Thyroid gland (tissue), 4 donors: ENCODE data around the gene SF3B1. TPM values are rescaled to one million over a fixed set of nuclear protein-coding genes. Genes with fewer than 3 reads are reported as not detected.
"Not testable (repeated sequence)": the region's sequence is repeated elsewhere in the genome, so short reads cannot be mapped to it uniquely, and the experiment has no call there.

Experiments used
- DNase-seq, 2 donors: peaks; one replicate each; pipeline ENCODE4 v3.0.0-alpha.2; 2019
- H3K27ac ChIP-seq, 3 donors: fragments of 200-600 bp; sonication (generic); 1 replicate in 2 of 3; 2 replicates in 1 of 3; pipeline ENCODE4 v1.5.1; 2016 to 2019; ENCODE audit warnings: mild to moderate bottlenecking in 1 of 3, moderate library complexity in 1 of 3
- H3K27me3 ChIP-seq: fragments of 200-600 bp; sonication (generic); one replicate; pipeline ENCODE4 v1.5.1; 2019
- H3K36me3 ChIP-seq, 2 donors: fragments of 200-600 bp; sonication (generic); one replicate each; pipeline ENCODE4 v1.5.1; 2016 to 2019
- H3K4me1 ChIP-seq, 2 donors: fragments of 200-600 bp; sonication (generic); one replicate each; pipeline ENCODE4 v1.5.1; 2017 to 2019
- H3K4me3 ChIP-seq, 3 donors: fragments of 200-600 bp; sonication (generic); replicated peaks in 1 of 3; 1 replicate in 2 of 3; 2 replicates in 1 of 3; pipeline ENCODE4 v1.5.1; 2016; ENCODE audit warnings: mild to moderate bottlenecking in 1 of 3
- H3K9me3 ChIP-seq: fragments of 200-600 bp; sonication (generic); one replicate; pipeline ENCODE4 v1.5.1; 2017
- CTCF ChIP-seq, 6 experiments: fragments of 200-600 bp in 3 of 6; fragments of 450-650 bp in 3 of 6; sonication (generic) in 3 of 6; IDR thresholded peaks; one replicate each; pipeline ENCODE4 v1.5.1; 2016 to 2019; ENCODE audit warnings: antibody characterized with exemption in 6 of 6, mild to moderate bottlenecking in 2 of 6, inconsistent platforms in 1 of 6, moderate library complexity in 1 of 6
- POLR2A ChIP-seq, 2 donors: fragments of 450-650 bp; IDR thresholded peaks; one replicate each; pipeline ENCODE4 v1.6.1; 2017; ENCODE audit warnings: antibody characterized with exemption in 2 of 2, mild to moderate bottlenecking in 2 of 2, moderate library complexity in 1 of 2
- WGBS, 2 donors: methylation state at CpG; one replicate each; pipeline ENCODE4 v1.1.5; 2017; 5-methylcytosine and 5-hydroxymethylcytosine counted together
- intact Hi-C: fragments of 100-400 bp; cut with DNase I; formaldehyde crosslinking; loops from one replicate; pipeline ENCODE4 v1.15.1; 2023
- total RNA-seq, 4 donors: library from RNA; depleted of rRNA; stranded (reverse); fragments of >200 nt; gene quantifications; one replicate each; pipeline ENCODE4 v1.2.3, GENCODE V29; 2016

Gene SF3B1
- total RNA-seq, 4 donors from 2014 or later, result 297 to 948 (median 607) TPM

GRCh38 chr2:197383825-197384224 is 51.0 kb downstream of the SF3B1 start:
- intact Hi-C loops, result no loop called here

GRCh38 chr2:197381641-197382040 is 53.2 kb downstream of the SF3B1 start:
- Histone ChIP-seq H3K4me1 (no peaks in the 10 kb centered on the region), H3K4me3 (no peak overlapping the region), H3K36me3 (no peaks in the 10 kb centered on the region), H3K27me3 (no peaks in the 10 kb centered on the region), H3K27ac (no peak overlapping the region), H3K9me3 (no peaks in the 10 kb centered on the region)
- intact Hi-C loops, result no loop called here
- no peak for TF ChIP-seq POLR2A (IDR thresholded peaks at IDR 0.05)
- TF ChIP-seq CTCF (IDR thresholded peaks at IDR 0.05), result no peak
- no peak for DNase-seq
- 70 to 81% methylated on average over 1 of the region's 1 CpG for WGBS, 2 donors

More at GRCh38 chr2:197383825-197384224, 51.0 kb downstream of the SF3B1 start:
- DNase-seq, result no peak
- H3K9me3 ChIP-seq, result no peaks in the 10 kb centered on the region
- H3K36me3 ChIP-seq, result no peaks in the 10 kb centered on the region
- H3K4me3 ChIP-seq, result no peak overlapping the region
- no peaks in the 10 kb centered on the region for H3K4me1 ChIP-seq
- TF ChIP-seq POLR2A (IDR thresholded peaks at IDR 0.05) (no peak), CTCF (IDR thresholded peaks at IDR 0.05) (no peak)
- H3K27ac ChIP-seq, result no peak overlapping the region
- WGBS, 2 donors, result 70 to 71% methylated on average over 4 of the region's 4 CpGs
- H3K27me3 ChIP-seq, result no peaks in the 10 kb centered on the region

GRCh38 chr2:197379918-197380309 is 54.9 kb downstream of the SF3B1 start:
- intact Hi-C loops, result loop anchor here (5.0 kb wide), 3 partner anchors 188 to 368 kb away; no protein-coding TSS in a partner anchor
- 91 to 93% methylated on average over 5 of the region's 5 CpGs for WGBS, 2 donors

GRCh38 chr2:197379308-197379917 is 55.4 kb downstream of the SF3B1 start:
- H3K4me3 ChIP-seq, H3K9me3 ChIP-seq, H3K27ac ChIP-seq, H3K4me1 ChIP-seq, H3K27me3 ChIP-seq, DNase-seq, H3K36me3 ChIP-seq: not testable (repeated sequence)
- 38 to 50% methylated on average over 3 of the region's 3 CpGs for WGBS, 2 donors
- intact Hi-C loops, result loop anchor here (5.0 kb wide), 3 partner anchors 187 to 367 kb away; no protein-coding TSS in a partner anchor

More at GRCh38 chr2:197379918-197380309, 54.9 kb downstream of the SF3B1 start:
- DNase-seq, H3K27ac ChIP-seq, H3K4me1 ChIP-seq, H3K9me3 ChIP-seq, H3K4me3 ChIP-seq, H3K27me3 ChIP-seq, H3K36me3 ChIP-seq: not testable (repeated sequence)

GRCh38 chr2:197378494-197379307 is 56.1 kb downstream of the SF3B1 start:
- TF ChIP-seq CTCF (IDR thresholded peaks at IDR 0.05), result peak; percentile 20 to 82 (median 69)
- TF ChIP-seq POLR2A (IDR thresholded peaks at IDR 0.05), result no peak
- WGBS, 2 donors, result 49 to 56% methylated on average over 17 of the region's 17 CpGs
- H3K27ac ChIP-seq, result no peak overlapping the region
- H3K4me3 ChIP-seq, result no peak overlapping the region
- H3K9me3 ChIP-seq, result no peaks in the 10 kb centered on the region
- intact Hi-C loops, result loop anchor here (5.0 kb wide), 3 partner anchors 186 to 366 kb away; no protein-coding TSS in a partner anchor
- H3K27me3 ChIP-seq, result no peaks in the 10 kb centered on the region
- no peaks in the 10 kb centered on the region for H3K36me3 ChIP-seq
- peak; percentile 28 to 53 for DNase-seq
- no peaks in the 10 kb centered on the region for H3K4me1 ChIP-seq

GRCh38 chr2:197378086-197378485 is 56.7 kb downstream of the SF3B1 start:
- Histone ChIP-seq H3K4me1 (no peaks in the 10 kb centered on the region), H3K27ac (no peak overlapping the region), H3K4me3 (no peak overlapping the region), H3K27me3 (no peaks in the 10 kb centered on the region), H3K9me3 (no peaks in the 10 kb centered on the region), H3K36me3 (no peaks in the 10 kb centered on the region)
- no peak for DNase-seq
- intact Hi-C loops, result loop anchor here (5.0 kb wide), 3 partner anchors 186 to 366 kb away; no protein-coding TSS in a partner anchor
- TF ChIP-seq CTCF (IDR thresholded peaks at IDR 0.05) (no peak), POLR2A (IDR thresholded peaks at IDR 0.05) (no peak)
- 57 to 60% methylated on average over 3 of the region's 3 CpGs for WGBS, 2 donors
